HS-5 (cell line): ENCODE measurements around the gene CFAP99.

ENCODE experiments used
- DNase-seq: peaks from one replicate; pipeline ENCODE4 v3.0.0-alpha.2; 2012; ENCODE audit warnings: low read depth

Gene CFAP99

GRCh38 chr4:2511645-2512131 lies 92.9 kb downstream of the CFAP99 start:
- no peak for DNase-seq
